ENCODE data around the gene USP35.
"Not testable (repeated sequence)": the region's sequence is repeated elsewhere in the genome, so short reads cannot be mapped to it uniquely, and the experiment has no call there.

The USP35 gene

DNA sequence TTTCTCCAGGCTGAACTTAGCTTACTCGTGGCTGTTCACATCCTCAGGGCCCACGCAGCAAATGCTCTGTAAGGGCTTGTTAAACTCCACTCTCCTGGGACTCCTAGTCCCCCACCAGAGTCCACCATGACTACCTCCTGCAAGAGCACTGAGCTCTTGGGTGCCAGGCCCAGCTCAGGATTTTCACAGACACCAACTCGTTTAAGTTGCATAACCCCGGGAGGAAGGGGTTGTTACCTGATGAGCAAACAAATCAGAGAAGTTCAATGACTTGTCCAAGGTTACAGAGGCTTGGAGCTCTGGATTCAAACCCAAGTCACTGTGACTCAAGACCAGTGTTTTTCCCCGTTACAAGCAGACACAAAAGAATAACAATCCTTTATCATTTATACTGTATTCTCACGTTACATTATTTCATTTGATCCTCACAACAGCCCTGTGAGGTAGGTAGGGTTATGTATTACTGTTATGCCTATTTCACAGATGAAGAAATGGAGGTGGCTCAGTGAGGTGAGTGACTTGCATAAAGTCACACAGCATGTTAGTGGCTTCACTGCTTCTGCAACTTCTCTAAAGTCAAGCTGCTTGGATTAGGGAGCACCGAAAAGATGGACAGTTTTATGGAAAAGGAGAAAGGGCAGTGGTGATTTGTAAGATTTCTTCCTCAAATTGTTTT, 17.7 kb upstream of the USP35 start:
- no peak for DNase-seq

DNA sequence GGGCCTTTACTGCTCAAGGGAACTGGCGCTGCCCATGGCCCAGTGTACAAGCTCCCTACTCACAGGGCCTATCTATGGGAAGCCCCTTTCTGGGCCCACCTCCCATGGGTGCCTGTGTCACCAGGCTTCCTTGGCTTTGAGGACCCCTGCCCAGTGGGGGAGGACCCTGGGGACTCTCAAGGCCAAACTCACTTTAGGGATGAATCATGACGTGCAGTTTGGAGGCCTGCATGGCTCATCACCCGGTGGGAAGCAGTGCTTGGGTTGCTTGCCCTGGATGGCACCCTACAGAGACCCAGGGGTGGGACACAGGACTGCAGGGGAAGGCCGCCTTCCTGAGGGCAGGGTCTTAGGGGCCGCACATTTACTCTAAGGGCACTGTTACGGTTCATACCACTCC, 16.8 kb upstream of the USP35 start:
- no peak for DNase-seq

DNA sequence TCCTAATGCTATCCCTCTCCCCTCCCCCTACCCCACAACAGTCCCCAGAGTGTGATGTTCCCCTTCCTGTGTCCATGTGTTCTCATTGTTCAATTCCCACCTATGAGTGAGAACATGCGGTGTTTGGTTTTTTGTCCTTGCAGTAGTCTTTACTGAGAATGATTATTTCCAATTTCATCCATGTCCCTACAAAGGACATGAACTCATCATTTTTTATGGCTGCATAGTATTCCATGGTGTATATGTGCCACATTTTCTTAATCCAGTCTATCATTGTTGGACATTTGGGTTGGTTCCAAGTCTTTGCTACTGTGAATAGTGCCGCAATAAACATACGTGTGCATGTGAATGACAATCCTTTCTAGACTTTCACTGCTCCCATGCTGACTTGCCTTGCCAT, 12.9 kb upstream of the USP35 start:
- DNase-seq: not testable (repeated sequence)

DNA sequence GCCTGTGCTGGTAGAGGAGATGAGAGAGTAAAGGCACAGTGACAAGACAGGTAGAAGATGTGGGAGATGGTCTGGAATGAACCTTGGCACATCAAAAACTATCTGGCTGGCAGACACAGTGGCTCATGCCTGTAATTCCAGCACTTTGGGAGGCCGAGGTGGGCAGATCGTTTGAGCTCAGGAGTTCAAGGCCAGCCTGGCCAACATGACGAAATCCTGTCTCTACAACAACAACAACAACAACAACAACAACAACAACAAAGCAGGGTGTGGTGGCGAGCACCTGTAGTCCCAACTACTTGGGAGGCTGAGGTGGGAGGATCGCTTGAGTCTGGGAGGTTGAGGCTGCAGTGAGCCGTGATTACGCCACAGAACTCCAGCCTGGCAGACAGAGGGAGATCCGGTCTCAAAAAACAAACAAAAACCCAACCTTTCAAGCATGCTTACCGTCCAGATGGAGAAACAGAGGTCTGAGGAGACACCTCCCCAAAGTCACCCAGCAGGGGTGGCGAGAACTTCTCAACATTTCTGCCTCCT, 12.0 kb upstream of the USP35 start:
- no peak for DNase-seq

GRCh38 chr11:78177216-78177615, 11.5 kb upstream of the USP35 start:
- no peak for DNase-seq

GRCh38 chr11:78179459-78180071, 9.2 kb upstream of the USP35 start:
- no peak for DNase-seq

GRCh38 chr11:78180751-78181150, 8.0 kb upstream of the USP35 start:
- no peak for DNase-seq

DNA sequence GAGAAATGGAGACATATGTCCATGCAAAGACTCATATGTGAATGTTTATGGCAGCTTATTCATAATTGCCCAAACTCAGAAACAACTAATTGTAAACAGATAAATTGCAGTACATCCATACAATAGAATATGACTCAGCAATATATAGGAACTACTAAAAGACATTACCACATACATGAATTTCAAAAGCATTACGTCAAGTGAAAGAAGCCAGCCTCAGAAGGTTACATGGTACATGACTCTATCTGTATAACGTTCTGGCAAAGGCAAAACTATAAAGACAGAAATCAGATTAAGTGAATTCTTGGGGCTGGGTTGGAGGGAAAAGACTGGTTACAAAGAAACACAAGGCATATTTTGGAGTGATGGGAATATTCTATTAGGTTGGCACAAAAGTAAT, 7.5 kb upstream of the USP35 start:
- DNase-seq: no peak

DNA sequence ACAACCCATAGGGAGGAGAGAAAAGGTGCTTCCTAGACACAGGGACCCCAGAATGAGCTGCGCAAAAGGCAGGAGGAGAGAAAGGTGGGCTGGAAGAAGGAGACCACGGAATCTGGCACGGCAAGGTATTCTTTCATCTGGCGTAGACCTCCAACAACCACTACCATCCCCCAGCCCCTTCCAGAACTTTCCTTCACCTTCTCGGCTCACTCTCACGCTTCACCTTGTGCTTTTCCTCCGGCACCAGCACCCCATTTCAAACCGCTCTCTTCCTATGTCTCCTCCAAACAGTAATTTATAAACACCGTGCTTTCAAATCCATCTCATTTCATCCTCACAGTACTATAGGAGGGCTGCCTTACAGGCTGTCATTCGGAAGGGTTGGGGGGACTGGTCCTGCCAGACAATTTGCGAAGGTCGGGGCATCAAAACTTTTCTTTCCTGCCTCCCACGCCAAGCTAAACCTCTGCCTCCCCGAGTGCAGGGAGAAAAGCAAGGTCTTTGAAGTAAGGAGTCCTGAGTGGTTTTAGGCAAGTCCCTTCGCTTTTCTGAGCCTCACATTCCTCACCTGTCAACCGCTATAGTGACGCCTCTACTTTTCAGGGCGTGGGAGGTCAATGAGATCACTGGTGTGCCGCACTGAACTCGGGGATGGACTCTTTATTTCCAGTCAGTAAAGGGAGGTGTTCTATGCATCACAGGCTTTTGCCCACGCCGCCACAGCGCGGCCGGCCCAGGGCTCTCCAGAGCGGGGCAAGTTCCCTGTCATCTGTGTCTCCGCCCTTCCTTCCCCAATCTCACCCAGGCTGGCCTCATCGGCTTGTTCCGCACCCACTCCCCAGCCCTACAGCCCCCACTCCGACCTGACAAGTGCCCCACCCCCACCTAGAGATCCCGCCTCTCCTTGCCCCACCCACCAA, 1.1 kb upstream of the USP35 start:
- no peak for DNase-seq

DNA sequence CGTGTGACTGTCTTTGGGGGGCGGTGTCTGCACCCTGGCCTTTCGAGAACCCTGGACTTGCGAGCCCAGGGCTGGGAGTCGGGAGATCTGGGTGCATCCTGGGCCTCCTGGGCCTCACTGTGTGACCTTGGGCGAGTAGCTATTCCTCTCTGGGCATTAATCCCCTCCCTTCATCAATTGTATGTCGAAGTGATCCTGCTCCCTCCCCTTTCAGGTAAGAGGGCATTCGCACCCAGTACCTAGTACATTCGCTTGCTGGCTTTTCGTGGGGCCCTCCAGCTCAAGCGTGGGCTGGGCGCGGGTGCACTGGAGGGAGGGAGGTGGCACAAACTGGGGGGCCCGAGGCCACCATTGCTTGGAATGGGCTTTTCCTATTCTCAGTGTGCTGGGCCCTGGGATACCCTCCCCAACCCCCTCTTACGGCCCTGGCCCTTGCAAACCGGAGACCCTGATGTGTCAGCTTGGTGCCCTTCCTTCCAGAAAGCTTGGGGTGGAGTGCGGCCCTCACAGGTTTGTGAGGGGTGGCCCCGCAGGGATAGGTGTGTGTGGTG, 530 bp downstream of the USP35 start:
- DNase-seq: no peak

GRCh38 chr11:78189851-78190250, 1.1 kb downstream of the USP35 start:
- DNase-seq: no peak

DNA sequence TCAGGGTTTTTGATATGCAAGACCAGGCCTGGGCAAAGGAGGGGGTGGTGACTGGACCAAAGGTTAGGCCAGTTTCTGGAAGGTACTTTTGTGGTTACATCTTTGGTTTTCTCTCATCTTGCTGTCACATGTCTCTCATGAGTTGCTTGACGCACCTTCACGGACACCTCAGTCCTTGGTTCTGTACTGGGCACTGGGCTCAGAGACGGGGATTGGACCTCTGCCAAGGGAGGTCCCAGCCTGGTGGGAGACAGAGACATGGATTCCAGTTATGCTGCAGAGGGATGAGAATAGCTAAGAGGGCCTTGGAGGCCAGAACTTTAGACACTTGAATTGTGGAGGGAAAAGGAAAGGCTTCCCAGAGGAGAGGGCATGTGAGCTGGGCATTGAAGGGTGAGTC, 1.7 kb downstream of the USP35 start:
- no peak for DNase-seq

DNA sequence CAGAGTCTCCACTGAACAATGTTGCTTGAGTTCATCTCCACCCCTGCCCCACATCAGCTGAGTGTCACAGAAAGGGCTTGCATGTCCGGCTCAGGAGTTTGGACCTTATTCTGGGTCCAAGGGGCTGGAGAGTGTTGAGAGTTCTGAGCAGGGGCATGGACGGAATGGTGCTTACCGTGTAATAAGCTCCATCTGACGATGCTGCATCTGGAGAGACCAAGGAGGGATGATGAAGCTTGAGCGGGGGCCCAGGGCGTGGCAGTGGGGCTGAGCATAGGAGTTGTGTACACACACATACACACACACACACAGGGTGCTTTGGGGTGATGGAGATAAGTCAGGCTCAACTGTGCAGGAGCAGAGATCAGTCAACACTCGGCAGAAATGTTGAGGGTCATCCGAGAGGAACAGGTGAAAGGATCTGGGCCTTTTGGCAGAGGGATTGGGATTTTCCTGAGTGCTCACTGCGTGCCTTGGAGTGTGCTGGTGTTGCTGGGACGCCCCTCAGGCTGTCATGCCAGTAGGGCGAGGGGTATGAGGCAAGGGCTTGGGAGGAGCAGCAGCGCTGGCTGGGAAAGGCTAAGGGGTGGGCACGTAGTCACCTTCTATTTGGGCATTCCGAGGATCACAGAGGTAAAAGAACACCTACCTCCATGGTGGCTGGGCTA, 2.3 kb downstream of the USP35 start:
- no peak for DNase-seq

DNA sequence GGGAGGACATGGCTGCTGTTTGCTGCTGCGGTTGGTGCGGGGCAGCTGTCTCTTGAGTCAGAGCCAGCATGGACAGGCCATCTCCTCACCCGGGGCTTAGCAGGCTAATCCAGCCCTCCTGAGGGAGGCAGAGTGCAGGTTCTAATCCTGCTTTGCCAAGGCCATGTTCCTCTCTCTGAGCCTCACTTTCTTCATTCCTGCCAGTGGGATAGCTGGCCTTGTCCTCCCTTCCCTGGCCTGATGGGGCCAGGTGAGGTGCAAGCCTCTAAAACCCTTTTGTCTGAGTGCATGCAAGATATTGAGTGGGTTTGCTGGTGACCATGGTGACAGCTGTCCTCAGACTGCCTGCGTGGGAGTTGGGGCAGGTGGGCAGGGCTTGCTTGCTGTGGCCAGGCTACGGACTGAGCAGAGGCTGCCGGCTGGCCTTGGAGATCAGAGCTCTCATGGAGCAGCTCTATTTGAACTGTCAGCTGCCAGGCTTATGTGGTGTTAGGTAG, 3.6 kb downstream of the USP35 start:
- DNase-seq: no peak

GRCh38 chr11:78192911-78193351, 4.2 kb downstream of the USP35 start:
- no peak for DNase-seq

- DNase-seq: no peak
Measured at GRCh38 chr11:78193806-78194205, 5.1 kb downstream of the USP35 start.

GRCh38 chr11:78194490-78194889, 5.8 kb downstream of the USP35 start:
- DNase-seq: no peak

DNA sequence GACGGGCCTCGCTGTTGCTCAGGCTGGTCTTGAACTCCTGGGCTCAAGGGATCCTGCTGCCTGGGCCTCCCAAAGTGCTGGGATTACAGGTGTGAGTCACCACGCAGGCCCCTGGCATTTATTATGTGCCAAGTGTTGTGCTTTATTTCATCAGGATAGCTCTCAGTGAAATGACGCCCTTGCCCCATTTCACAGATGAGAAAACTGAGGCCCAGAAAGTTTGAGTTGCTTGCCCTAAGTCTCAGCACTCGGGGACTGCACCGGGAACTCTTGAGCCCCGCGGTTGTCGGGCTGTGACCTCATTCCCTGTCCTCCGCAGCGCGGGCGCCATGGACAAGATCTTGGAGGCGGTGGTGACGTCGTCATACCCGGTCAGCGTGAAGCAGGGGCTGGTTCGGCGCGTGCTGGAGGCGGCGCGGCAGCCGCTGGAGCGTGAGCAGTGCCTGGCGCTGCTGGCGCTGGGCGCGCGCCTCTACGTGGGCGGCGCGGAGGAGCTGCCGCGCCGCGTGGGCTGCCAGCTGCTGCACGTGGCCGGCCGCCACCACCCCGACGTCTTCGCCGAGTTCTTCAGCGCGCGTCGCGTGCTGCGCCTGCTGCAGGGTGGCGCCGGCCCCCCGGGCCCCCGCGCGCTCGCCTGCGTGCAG, 7.3 kb downstream of the USP35 start:
- no peak for DNase-seq

GRCh38 chr11:78196661-78197091, 8.0 kb downstream of the USP35 start:
- no peak for DNase-seq

GRCh38 chr11:78197816-78198215, 9.1 kb downstream of the USP35 start:
- no peak for DNase-seq

DNA sequence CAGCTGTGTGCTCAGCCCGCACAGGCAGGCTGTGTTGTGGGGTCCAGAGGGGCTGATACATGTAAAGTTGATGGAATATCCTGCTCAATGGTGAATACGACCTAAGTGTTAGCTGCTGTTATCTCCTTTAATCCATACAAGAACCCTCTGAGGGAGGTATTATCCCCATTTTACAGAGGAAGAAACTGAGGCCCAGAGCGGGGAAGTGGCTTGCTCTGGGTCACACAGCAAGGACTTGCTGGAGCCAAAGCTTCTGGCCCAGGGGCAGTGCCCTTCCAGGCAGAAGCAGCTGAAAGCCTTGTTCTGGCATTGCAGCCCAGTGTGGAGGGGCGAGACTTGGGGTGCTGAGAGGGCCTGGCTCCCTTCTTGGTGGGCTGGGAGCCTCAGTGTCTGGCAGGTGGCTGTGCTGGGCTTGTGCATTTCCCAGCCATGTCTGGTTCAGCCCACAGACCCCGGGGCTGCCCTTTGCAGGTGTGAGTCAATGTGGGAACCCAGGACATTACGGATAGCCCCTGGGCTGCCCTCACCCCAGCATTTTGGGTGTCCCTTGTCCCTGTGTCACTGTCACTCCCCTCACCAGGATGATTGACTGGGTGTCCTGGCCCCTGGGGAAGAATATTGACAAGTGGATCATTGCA, 10.4 kb downstream of the USP35 start:
- no peak for DNase-seq

DNA sequence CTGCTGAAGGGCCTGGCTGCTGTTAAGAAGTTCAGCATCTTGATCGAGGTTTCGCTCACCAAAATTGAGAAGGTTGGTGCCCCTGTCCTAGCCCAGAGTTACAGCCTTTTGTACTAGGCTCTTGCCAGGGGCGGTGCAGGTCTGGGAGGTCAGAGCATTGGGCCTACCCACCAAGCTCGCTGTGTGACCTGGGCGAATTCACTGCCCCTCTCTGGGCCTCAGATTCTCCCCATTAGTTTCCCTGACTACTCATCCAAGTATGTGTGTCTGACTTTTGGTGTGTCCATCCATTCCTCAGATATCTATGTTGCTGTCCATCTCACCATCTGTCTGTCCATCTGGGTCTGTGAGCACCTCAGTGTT, 10.9 kb downstream of the USP35 start:
- no peak for DNase-seq
